ENCODE results near the gene DNAJC17. TPM values are rescaled to one million over a fixed set of nuclear protein-coding genes. Genes with fewer than 3 reads are reported as not detected.

Gene DNAJC17
- total RNA-seq, 4 donors from 2014 or later: 23.9 to 61.5 (median 36.3) TPM

GRCh38 chr15:40815042-40815698 lies 7.9 kb upstream of the DNAJC17 start:
- whole genome bisulfite sequencing, 2 donors: 79 to 84% methylated on average over 4 of the region's 4 CpGs
- Histone ChIP-seq H3K36me3 (peaks cover 2 to 56% (median 5%) of the 10 kb centered on the region in 3 donors), H3K27me3 (no peaks in the 10 kb centered on the region), H3K27ac (peak overlapping the region in 2 of 4 donors; percentile 66 to 75), H3K4me3 (no peak overlapping the region), H3K9me3 (no peaks in the 10 kb centered on the region), H3K4me1 (no peaks in the 10 kb centered on the region)
- DNase-seq (ENCODE audit: low spot score in 2 of 2): no peak
- TF ChIP-seq POLR2A (IDR thresholded peaks at IDR 0.05) (no peak), CTCF (IDR thresholded peaks at IDR 0.05) (no peak), EP300 (IDR thresholded peaks at IDR 0.05) (no peak)

DNA sequence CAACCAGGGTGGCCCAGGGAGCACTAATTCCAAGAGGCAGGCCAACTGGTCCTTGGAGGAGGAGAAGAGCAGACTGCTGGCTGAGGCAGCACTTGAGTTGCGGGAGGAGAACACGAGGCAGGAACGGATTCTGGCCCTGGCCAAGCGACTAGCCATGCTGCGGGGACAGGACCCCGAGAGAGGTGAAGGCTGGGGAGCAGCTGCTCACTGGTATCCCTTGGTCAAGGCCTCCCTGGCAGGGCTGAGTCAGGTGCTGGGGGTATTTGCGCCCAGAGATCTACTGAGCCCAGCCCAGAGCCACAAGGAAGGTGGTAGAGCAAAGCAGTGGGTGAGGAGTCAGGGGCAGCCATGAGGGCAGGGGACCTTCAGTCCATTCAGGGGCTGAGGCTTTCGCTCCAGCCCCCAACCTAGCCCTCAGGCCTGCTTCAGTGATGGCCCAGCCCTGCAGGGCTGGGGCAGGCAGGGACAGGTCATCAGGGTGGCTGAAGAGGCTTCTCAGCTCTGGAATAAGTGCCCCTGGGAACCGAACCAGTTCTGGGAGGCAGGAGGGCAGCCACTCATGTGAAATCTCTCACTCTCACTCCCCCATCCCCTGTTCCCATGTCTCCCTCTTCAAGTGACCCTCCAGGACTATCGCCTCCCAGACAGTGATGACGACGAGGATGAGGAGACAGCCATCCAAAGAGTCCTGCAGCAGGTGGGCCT lies 5.6 kb upstream of the DNAJC17 start:
- no peak overlapping the region for H3K4me3 ChIP-seq
- no peak overlapping the region for H3K27ac ChIP-seq
- H3K36me3 ChIP-seq: peaks cover 2 to 65% (median 5%) of the 10 kb centered on the region in 3 donors
- H3K27me3 ChIP-seq: no peaks in the 10 kb centered on the region
- WGBS, 2 donors: 90 to 94% methylated on average over 11 to 12 of the region's 12 CpGs
- H3K4me1 ChIP-seq: peaks cover 0 to 10% (median 6%) of the 10 kb centered on the region in 4 donors
- no peak for TF ChIP-seq CTCF (IDR thresholded peaks at IDR 0.05)
- no peak for TF ChIP-seq EP300 (IDR thresholded peaks at IDR 0.05)
- no peak for TF ChIP-seq POLR2A (IDR thresholded peaks at IDR 0.05)
- no peak for DNase-seq (ENCODE audit: low spot score in 2 of 2)
- H3K9me3 ChIP-seq: no peaks in the 10 kb centered on the region

GRCh38 chr15:40808861-40809450 lies 1.7 kb upstream of the DNAJC17 start:
- no peak for DNase-seq (ENCODE audit: low spot score in 2 of 2)
- Histone ChIP-seq H3K4me1 (peaks cover 0 to 36% (median 14%) of the 10 kb centered on the region in 4 donors), H3K9me3 (no peaks in the 10 kb centered on the region), H3K27me3 (no peaks in the 10 kb centered on the region), H3K27ac (no peak overlapping the region), H3K36me3 (peaks cover 2 to 44% (median 5%) of the 10 kb centered on the region in 3 donors), H3K4me3 (no peak overlapping the region)
- 58 to 60% methylated on average over 8 of the region's 8 CpGs for WGBS, 2 donors
- TF ChIP-seq EP300 (IDR thresholded peaks at IDR 0.05) (no peak), POLR2A (IDR thresholded peaks at IDR 0.05) (no peak), CTCF (IDR thresholded peaks at IDR 0.05) (no peak)

GRCh38 chr15:40807888-40808461 lies 702 bp upstream of the DNAJC17 start:
- peak overlapping the region in 3 of 4 donors; percentile 47 to 99 (median 97) for H3K27ac ChIP-seq
- no peaks in the 10 kb centered on the region for H3K9me3 ChIP-seq
- peaks cover 0 to 36% (median 14%) of the 10 kb centered on the region in 4 donors for H3K4me1 ChIP-seq
- H3K4me3 ChIP-seq: peak overlapping the region; percentile 67 to 98 (median 93)
- TF ChIP-seq EP300 (IDR thresholded peaks at IDR 0.05) (no peak), CTCF (IDR thresholded peaks at IDR 0.05) (no peak), POLR2A (IDR thresholded peaks at IDR 0.05) (no peak)
- DNase-seq (ENCODE audit: low spot score in 2 of 2): no peak
- 17 to 23% methylated on average over 19 of the region's 19 CpGs for WGBS, 2 donors
- peaks cover 0 to 42% (median 5%) of the 10 kb centered on the region in 3 donors for H3K36me3 ChIP-seq
- no peaks in the 10 kb centered on the region for H3K27me3 ChIP-seq

All from tibial nerve (tissue), 4 donors.